Measurements from ENCODE around the gene TEKT5.

DNA sequence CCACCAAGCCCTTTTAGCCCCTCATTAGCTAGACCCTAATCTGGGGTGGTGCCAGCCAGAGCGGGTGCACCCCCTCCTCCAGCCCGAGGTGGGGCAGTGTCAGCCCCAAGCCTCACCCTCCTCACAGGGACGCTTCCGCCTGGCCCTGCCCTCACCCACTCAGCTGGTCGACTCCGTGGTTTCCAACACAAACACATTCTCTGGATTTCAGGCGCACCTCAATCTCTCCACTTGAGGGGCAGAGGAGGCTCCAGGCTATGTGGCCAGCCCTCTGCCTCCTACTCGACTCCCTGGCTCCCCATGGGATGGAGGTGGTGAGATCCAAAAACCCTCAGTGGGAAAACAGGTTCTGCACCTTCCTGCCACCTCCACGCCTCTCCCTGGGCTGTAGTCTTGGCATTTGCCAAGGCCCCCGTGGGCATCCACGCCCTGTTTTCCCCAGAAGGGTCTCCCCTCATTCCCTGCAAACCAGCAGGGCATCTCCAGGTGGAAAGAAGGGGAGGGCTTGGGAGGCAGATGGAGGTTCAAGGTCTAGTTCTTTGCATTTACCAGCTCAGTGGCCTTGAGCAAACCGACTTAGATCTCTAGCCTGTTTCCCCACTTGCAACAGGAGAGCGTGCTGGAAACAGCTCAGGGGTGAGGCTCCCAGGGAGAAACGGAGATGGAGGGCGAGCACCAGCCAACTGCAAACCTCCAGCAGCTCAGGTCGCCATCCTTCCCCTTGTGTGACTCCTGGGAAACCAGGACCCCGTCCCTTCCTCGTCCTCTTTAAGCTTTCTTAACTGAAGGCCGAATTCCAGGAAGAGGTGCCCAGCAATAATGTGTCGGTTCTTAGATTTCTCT, 116.0 kb downstream of the TEKT5 start:
- TF ChIP-seq, protein P1, sequence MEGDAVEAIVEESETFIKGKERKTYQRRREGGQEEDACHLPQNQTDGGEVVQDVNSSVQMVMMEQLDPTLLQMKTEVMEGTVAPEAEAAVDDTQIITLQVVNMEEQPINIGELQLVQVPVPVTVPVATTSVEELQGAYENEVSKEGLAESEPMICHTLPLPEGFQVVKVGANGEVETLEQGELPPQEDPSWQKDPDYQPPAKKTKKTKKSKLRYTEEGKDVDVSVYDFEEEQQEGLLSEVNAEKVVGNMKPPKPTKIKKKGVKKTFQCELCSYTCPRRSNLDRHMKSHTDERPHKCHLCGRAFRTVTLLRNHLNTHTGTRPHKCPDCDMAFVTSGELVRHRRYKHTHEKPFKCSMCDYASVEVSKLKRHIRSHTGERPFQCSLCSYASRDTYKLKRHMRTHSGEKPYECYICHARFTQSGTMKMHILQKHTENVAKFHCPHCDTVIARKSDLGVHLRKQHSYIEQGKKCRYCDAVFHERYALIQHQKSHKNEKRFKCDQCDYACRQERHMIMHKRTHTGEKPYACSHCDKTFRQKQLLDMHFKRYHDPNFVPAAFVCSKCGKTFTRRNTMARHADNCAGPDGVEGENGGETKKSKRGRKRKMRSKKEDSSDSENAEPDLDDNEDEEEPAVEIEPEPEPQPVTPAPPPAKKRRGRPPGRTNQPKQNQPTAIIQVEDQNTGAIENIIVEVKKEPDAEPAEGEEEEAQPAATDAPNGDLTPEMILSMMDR (IDR thresholded peaks at IDR 0.05) = no peak
- TF ChIP-seq POLR2A (IDR thresholded peaks at IDR 0.05) = no peak

All from uterus (tissue), 2 donors.